H1 (cell line): ENCODE results near the gene ZNF521. TPM values are rescaled to one million over a fixed set of nuclear protein-coding genes. Genes with fewer than 3 reads are reported as not detected.

Experiments
- CTCF ChIA-PET: fragments of 300-600 bp; sonication (Branson Sonifier 250); formaldehyde crosslinking; loops from one replicate; lab custom pipeline; 2021; ENCODE audit not compliant: partially characterized antibody; lab: Charles Lee
- POLR2A ChIA-PET: fragments of 300-600 bp; sonication (Branson Sonifier 250); formaldehyde crosslinking; loops from one replicate; lab custom pipeline; 2021; ENCODE audit warnings: inconsistent platforms; ENCODE audit not compliant: partially characterized antibody; lab: Charles Lee
- DNase-seq, 2 experiments: peaks; one replicate each; pipeline versions ENCODE4 v3.0.0 to v3.0.0-alpha.2; 2010 to 2022; ENCODE audit warnings: low spot score in 2 of 2, low read depth in 1 of 2, mixed read lengths in 1 of 2
- FAIRE-seq: peaks from 2 replicates; lab custom pipeline; 2011; peaks lifted over from hg19 to GRCh38; lab: Jason Lieb, UNC
- H2AFZ ChIP-seq: 2 replicates; pipeline ENCODE4 v1.8.1; 2012; ENCODE audit warnings: low read length, inconsistent platforms
- H2AK5ac ChIP-seq: 2 replicates; pipeline ENCODE4 v1.6.1; 2013; ENCODE audit warnings: low read depth, low read length
- H2BK120ac ChIP-seq: replicated peaks from 2 replicates; pipeline ENCODE3; 2013; ENCODE audit warnings: low read depth, low read length, inconsistent platforms
- H2BK12ac ChIP-seq: 2 replicates; pipeline ENCODE4 v1.6.1; 2013; ENCODE audit warnings: low read depth, low read length
- H2BK15ac ChIP-seq: 2 replicates; pipeline ENCODE4 v1.6.1; 2013; ENCODE audit warnings: low read length
- H2BK20ac ChIP-seq: 2 replicates; pipeline ENCODE4 v1.6.1; 2013; ENCODE audit warnings: low read length
- H2BK5ac ChIP-seq: 2 replicates; pipeline ENCODE4 v1.6.1; 2013; ENCODE audit warnings: low read depth, low read length
- H3K14ac ChIP-seq: 2 replicates; pipeline ENCODE4 v1.6.1; 2013; ENCODE audit warnings: inconsistent platforms; ENCODE audit not compliant: insufficient read length
- H3K18ac ChIP-seq: 2 replicates; pipeline ENCODE4 v1.6.1; 2013; ENCODE audit warnings: low read length; ENCODE audit errors: extremely low read depth
- H3K23ac ChIP-seq: 2 replicates; pipeline ENCODE4 v1.6.1; 2013; ENCODE audit warnings: inconsistent platforms; ENCODE audit not compliant: insufficient read length
- H3K23me2 ChIP-seq: 2 replicates; pipeline ENCODE4 v1.6.1; 2013; ENCODE audit warnings: low read depth, low read length
- H3K27ac ChIP-seq: 2 replicates; pipeline ENCODE4 v1.6.1; 2011; ENCODE audit warnings: low read depth, low read length, inconsistent platforms
- H3K27me3 ChIP-seq, 4 experiments: replicated peaks in 1 of 4; 1 replicate in 1 of 4; 2 replicates in 3 of 4; pipeline versions ENCODE4 v1.6.1 to v1.8.1; 2011 to 2013; ENCODE audit warnings: low read length in 3 of 4, mild to moderate bottlenecking in 3 of 4, inconsistent platforms in 2 of 4, mixed read lengths in 2 of 4, moderate library complexity in 1 of 4; ENCODE audit not compliant: control insufficient read depth in 3 of 4, insufficient read depth in 3 of 4; ENCODE audit errors: extremely low read depth in 1 of 4
- H3K36me3 ChIP-seq, 4 experiments: 2 replicates each; pipeline versions ENCODE4 v1.6.1 to v1.8.1; 2011 to 2013; ENCODE audit warnings: mild to moderate bottlenecking in 4 of 4, low read length in 3 of 4, moderate library complexity in 2 of 4, control low read depth in 1 of 4, inconsistent platforms in 1 of 4; ENCODE audit not compliant: insufficient read depth in 4 of 4, control insufficient read depth in 2 of 4
- H3K4ac ChIP-seq: replicated peaks from 2 replicates; pipeline ENCODE3; 2013; ENCODE audit warnings: low read length, low read depth, mixed read lengths, inconsistent platforms; ENCODE audit not compliant: insufficient read length
- H3K4me1 ChIP-seq, 4 experiments: replicated peaks in 1 of 4; 1 replicate in 1 of 4; 2 replicates in 3 of 4; pipeline versions ENCODE4 v1.6.1 to v1.8.1; 2011 to 2013; ENCODE audit warnings: low read length in 3 of 4, inconsistent platforms in 2 of 4, mixed read lengths in 1 of 4; ENCODE audit not compliant: insufficient read depth in 4 of 4, control insufficient read depth in 3 of 4
- H3K4me2 ChIP-seq, 2 experiments: 2 replicates each; pipeline versions ENCODE4 v1.6.1 to v1.8.1; 2011 to 2013; ENCODE audit warnings: low read depth in 2 of 2, low read length in 2 of 2, control low read depth in 1 of 2, inconsistent platforms in 1 of 2, mild to moderate bottlenecking in 1 of 2; ENCODE audit not compliant: insufficient read depth in 1 of 2
- H3K4me3 ChIP-seq, 4 experiments: fragments of 200-600, 300-600 bp in 1 of 4; sonication (generic), shearing (Covaris generic), sonication (Bioruptor Twin) in 1 of 4; 2 replicates each; pipeline versions ENCODE4 v1.5.1 to v1.8.1; 2011 to 2016; ENCODE audit warnings: low read length in 4 of 4, low read depth in 3 of 4, control low read depth in 2 of 4, inconsistent platforms in 2 of 4, mild to moderate bottlenecking in 2 of 4, mixed read lengths in 1 of 4, moderate library complexity in 1 of 4; ENCODE audit not compliant: insufficient read depth in 2 of 4; ENCODE audit errors: extremely low read depth in 1 of 4
- H3K56ac ChIP-seq: replicated peaks from 2 replicates; pipeline ENCODE3; 2013; ENCODE audit warnings: low read depth, mild to moderate bottlenecking, mixed read lengths, low read length, inconsistent platforms; ENCODE audit not compliant: insufficient read length
- H3K79me1 ChIP-seq: 2 replicates; pipeline ENCODE4 v1.6.1; 2013; ENCODE audit warnings: low read depth, low read length, control low read depth
- H3K79me2 ChIP-seq, 2 experiments: 2 replicates each; pipeline versions ENCODE4 v1.6.1 to v1.8.1; 2012 to 2013; ENCODE audit warnings: low read length in 2 of 2, mild to moderate bottlenecking in 2 of 2, inconsistent platforms in 1 of 2; ENCODE audit not compliant: insufficient read depth in 2 of 2, control insufficient read depth in 1 of 2
- H3K9ac ChIP-seq, 4 experiments: replicated peaks in 1 of 4; 1 replicate in 1 of 4; 2 replicates in 3 of 4; pipeline versions ENCODE4 v1.6.1 to v1.8.1; 2011 to 2013; ENCODE audit warnings: low read depth in 3 of 4, low read length in 3 of 4, control low read depth in 2 of 4, mild to moderate bottlenecking in 2 of 4, moderate library complexity in 2 of 4, inconsistent platforms in 1 of 4; ENCODE audit errors: extremely low read depth in 1 of 4
- H3K9me3 ChIP-seq, 2 experiments: 2 replicates each; pipeline versions ENCODE4 v1.6.1 to v1.8.1; 2012 to 2013; ENCODE audit warnings: mild to moderate bottlenecking in 2 of 2, moderate library complexity in 2 of 2, control low read depth in 1 of 2, inconsistent platforms in 1 of 2, low read depth in 1 of 2, low read length in 1 of 2, mixed read lengths in 1 of 2; ENCODE audit not compliant: insufficient read depth in 2 of 2
- H4K20me1 ChIP-seq, 2 experiments: replicated peaks in 1 of 2; 2 replicates each; pipeline versions ENCODE3 to v1.8.1; 2011 to 2013; ENCODE audit warnings: inconsistent platforms in 2 of 2, low read length in 2 of 2, mild to moderate bottlenecking in 1 of 2; ENCODE audit not compliant: insufficient read depth in 2 of 2, control insufficient read depth in 1 of 2
- H4K5ac ChIP-seq: 2 replicates; pipeline ENCODE4 v1.6.1; 2013; ENCODE audit warnings: low read length, low read depth, mixed read lengths, inconsistent platforms; ENCODE audit not compliant: insufficient read length
- H4K8ac ChIP-seq: 2 replicates; pipeline ENCODE4 v1.8.0; 2013; ENCODE audit warnings: mild to moderate bottlenecking, moderate library complexity, low read length, inconsistent platforms; ENCODE audit not compliant: insufficient read depth; ENCODE audit errors: extremely low read depth
- H4K91ac ChIP-seq: replicated peaks from 2 replicates; pipeline ENCODE3; 2013; ENCODE audit warnings: low read length, mixed read lengths, inconsistent platforms; ENCODE audit not compliant: insufficient read length
- BACH1 ChIP-seq: IDR thresholded peaks from 2 replicates; pipeline ENCODE4 v1.6.1; 2012; ENCODE audit warnings: low read length, improper control_type of control experiment
- EZH2 ChIP-seq: fragments of 200-600 bp; sonication (generic); IDR thresholded peaks from 2 replicates; pipeline ENCODE4 v1.7.1; 2012; ENCODE audit warnings: low read depth, mild to moderate bottlenecking, moderate library complexity, low read length, inconsistent platforms; ENCODE audit not compliant: severe bottlenecking
- POLR2AphosphoS5 ChIP-seq: IDR thresholded peaks from 2 replicates; pipeline ENCODE4 v1.6.1; 2011; ENCODE audit warnings: low read depth, low read length
- RAD21 ChIP-seq, 2 experiments: IDR thresholded peaks in 1 of 2; conservative IDR thresholded peaks in 1 of 2; 2 replicates each; pipeline ENCODE4 v1.6.1; 2011; ENCODE audit warnings: low read depth in 2 of 2, low read length in 2 of 2, improper control_type of control experiment in 1 of 2, inconsistent platforms in 1 of 2, mild to moderate bottlenecking in 1 of 2, moderate library complexity in 1 of 2
- SIRT6 ChIP-seq: IDR thresholded peaks from one replicate; pipeline ENCODE4 v1.7.1; 2012; ENCODE audit warnings: low read length, inconsistent platforms
- SIX5 ChIP-seq: IDR thresholded peaks from 2 replicates; pipeline ENCODE4 v1.6.1; 2011; ENCODE audit warnings: mild to moderate bottlenecking, low read depth, low read length
- TAF7 ChIP-seq: optimal IDR thresholded peaks from 2 replicates; pipeline ENCODE3; 2011; ENCODE audit warnings: low read depth, mild to moderate bottlenecking, inconsistent platforms, low read length, moderate library complexity, borderline replicate concordance
- WGBS, 2 experiments: shearing (Covaris generic) in 1 of 2; methylation state at CpG; one replicate each; pipeline versions ENCODE4 v1.1.6 to v1.1.7; 2013 to 2015; ENCODE audit warnings: low lambda C conversion rate in 2 of 2, mixed read lengths in 2 of 2, inconsistent platforms in 1 of 2, low coverage in 1 of 2, missing lambda C conversion rate in 1 of 2; ENCODE audit not compliant: insufficient replicate concordance in 2 of 2, insufficient coverage in 1 of 2, insufficient read length in 1 of 2; ENCODE audit errors: extremely low coverage in 1 of 2, missing lambda C conversion rate in 1 of 2; 5-methylcytosine and 5-hydroxymethylcytosine counted together
- polyA plus RNA-seq, 7 experiments: library from polyadenylated mRNA; depleted of rRNA in 3 of 7; stranded (reverse) in 5 of 7; unstranded in 2 of 7; fragments of >200 nt in 5 of 7; fragments of 200-250 nt in 2 of 7; gene quantifications; 1 replicate in 5 of 7; 2 replicates in 1 of 7; 4 replicates in 1 of 7; pipeline versions ENCODE4 v1.2.1 to v1.2.3, GENCODE V29; 2011 to 2013; ENCODE audit warnings: missing spikeins in 2 of 7, mixed read lengths in 2 of 7
- total RNA-seq: library from RNA; stranded (reverse); fragmentation: NEBNext Ultra II Directional; extraction: Animal tissue kit (Norgen Biotek cat#: 25700); gene quantifications from 2 replicates; pipeline ENCODE4 v1.2.1, GENCODE V29; 2021

ZNF521 gene
- total and polyA plus RNA-seq, 2 of the 8 experiments (the other 6 are each of a cell fraction or from before 2014, with no cell fraction given), result 9.5 to 15.8 TPM

GRCh38 chr18:25111377-25112288 lies 240.3 kb downstream of the ZNF521 start:
- H3K27ac ChIP-seq, result no peak overlapping the region
- TF ChIP-seq BACH1 (no peak), SIX5 (no peak), RAD21 (IDR thresholded peaks at IDR 0.05 in 1 of 2, conservative IDR thresholded peaks at IDR 0.05 in 1 of 2; ENCODE audit: low read depth in 2 of 2, low read length in 2 of 2) (no peak), POLR2AphosphoS5 (no peak), TAF7 (no peak), SIRT6 (no peak), EZH2 (no peak)
- H4K20me1 ChIP-seq, result no peaks in the 10 kb centered on the region
- no peaks in the 10 kb centered on the region for H3K79me1 ChIP-seq
- H3K23me2 ChIP-seq, result peaks cover 1% of the 10 kb centered on the region; the same call in 1 of the 2 replicates
- no peak overlapping the region for H3K4me2 ChIP-seq
- H2BK5ac ChIP-seq, result no peak overlapping the region
- no peak overlapping the region; the same call in 1 of the 2 replicates for H2BK12ac ChIP-seq
- no peaks in the 10 kb centered on the region for H3K27me3 ChIP-seq
- no peak overlapping the region for H2BK15ac ChIP-seq
- 87% methylated on average over 13 of the region's 13 CpGs; no CpG with 5 or more reads in 1 of the 2 experiments for WGBS, 2 experiments
- FAIRE-seq (peak; percentile 42), DNase-seq (no peak)
- no peak overlapping the region for H3K56ac ChIP-seq
- no peak overlapping the region for H2AFZ ChIP-seq
- H3K14ac ChIP-seq, result no peak overlapping the region
- H3K18ac ChIP-seq, result no peak overlapping the region
- CTCF ChIA-PET, result interaction anchor here (0.7 to 1.6 kb wide), 2 partner anchors 9 to 31 kb away, joined by 3 to 4 read pairs; no protein-coding TSS in a partner anchor
- H4K91ac ChIP-seq, result no peak overlapping the region
- no peak overlapping the region for H3K4me3 ChIP-seq
- no peak overlapping the region for H4K8ac ChIP-seq
- POLR2A ChIA-PET, result interaction anchor here (0.6 kb wide), 1 partner anchor 210 kb away, joined by 3 read pairs; no protein-coding TSS in a partner anchor
- peaks cover 0 to 8% (median 3%) of the 10 kb centered on the region in 4 experiments; a peak in 2 of 7 replicates for H3K4me1 ChIP-seq
- no peak overlapping the region for H3K23ac ChIP-seq
- H3K4ac ChIP-seq, result peak overlapping the region; percentile 17
- H2AK5ac ChIP-seq, result no peak overlapping the region
- no peaks in the 10 kb centered on the region for H3K79me2 ChIP-seq
- no peak overlapping the region for H2BK20ac ChIP-seq
- no peak overlapping the region for H2BK120ac ChIP-seq
- no peak overlapping the region; a peak in 1 of 7 replicates for H3K9ac ChIP-seq
- H3K36me3 ChIP-seq, result no peaks in the 10 kb centered on the region
- no peaks in the 10 kb centered on the region for H3K9me3 ChIP-seq
- no peak overlapping the region for H4K5ac ChIP-seq
